ENCODE results near the gene BCKDHA.

DNA sequence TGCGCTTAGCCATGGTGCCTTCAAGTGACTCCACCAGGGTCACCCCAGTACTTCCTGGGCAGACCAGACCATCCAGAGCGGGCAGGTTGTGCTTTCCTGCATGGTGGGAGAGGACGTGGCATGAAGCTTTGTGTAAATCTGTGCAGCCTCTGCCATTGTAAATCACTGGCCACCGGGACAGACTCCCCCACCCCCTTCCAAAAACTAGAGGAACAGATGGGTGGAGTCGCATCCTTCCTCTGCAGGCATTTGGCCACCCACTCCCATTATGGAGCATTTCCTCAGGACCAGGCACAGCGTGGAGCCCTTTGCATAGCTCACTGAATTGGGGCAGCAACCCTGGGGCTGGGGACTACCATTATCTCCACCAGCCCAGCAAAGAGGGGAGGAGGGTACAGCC, 8.2 kb downstream of the BCKDHA start:
- TF ChIP-seq, protein P1, sequence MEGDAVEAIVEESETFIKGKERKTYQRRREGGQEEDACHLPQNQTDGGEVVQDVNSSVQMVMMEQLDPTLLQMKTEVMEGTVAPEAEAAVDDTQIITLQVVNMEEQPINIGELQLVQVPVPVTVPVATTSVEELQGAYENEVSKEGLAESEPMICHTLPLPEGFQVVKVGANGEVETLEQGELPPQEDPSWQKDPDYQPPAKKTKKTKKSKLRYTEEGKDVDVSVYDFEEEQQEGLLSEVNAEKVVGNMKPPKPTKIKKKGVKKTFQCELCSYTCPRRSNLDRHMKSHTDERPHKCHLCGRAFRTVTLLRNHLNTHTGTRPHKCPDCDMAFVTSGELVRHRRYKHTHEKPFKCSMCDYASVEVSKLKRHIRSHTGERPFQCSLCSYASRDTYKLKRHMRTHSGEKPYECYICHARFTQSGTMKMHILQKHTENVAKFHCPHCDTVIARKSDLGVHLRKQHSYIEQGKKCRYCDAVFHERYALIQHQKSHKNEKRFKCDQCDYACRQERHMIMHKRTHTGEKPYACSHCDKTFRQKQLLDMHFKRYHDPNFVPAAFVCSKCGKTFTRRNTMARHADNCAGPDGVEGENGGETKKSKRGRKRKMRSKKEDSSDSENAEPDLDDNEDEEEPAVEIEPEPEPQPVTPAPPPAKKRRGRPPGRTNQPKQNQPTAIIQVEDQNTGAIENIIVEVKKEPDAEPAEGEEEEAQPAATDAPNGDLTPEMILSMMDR (IDR thresholded peaks at IDR 0.05), result no peak
- no peak for TF ChIP-seq EZH2phosphoT487 (IDR thresholded peaks at IDR 0.05)

All from neural progenitor cell (in vitro differentiated cells).